Measurements from ENCODE around the gene VWF.

GRCh38 chr12:6083601-6084000 lies 40.9 kb downstream of the VWF start:
- TF ChIP-seq ZNF468 (CRISPR knock-in tag; IDR thresholded peaks at IDR 0.05) (no peak), CBX1 (IDR thresholded peaks at IDR 0.05; ENCODE audit: low read depth) (no peak), SRF (IDR thresholded peaks at IDR 0.05; ENCODE audit: low read depth, low read length) (no peak), SP2 (CRISPR knock-in tag; IDR thresholded peaks at IDR 0.05) (no peak), REPIN1 (CRISPR knock-in tag; IDR thresholded peaks at IDR 0.05; ENCODE audit: borderline replicate concordance, low read depth) (no peak), ZNF644 (CRISPR knock-in tag; IDR thresholded peaks at IDR 0.05; ENCODE audit: low read depth) (no peak)

Data from HepG2 (cell line).